NCI-H460 (cell line): ENCODE results near the gene DLG2. TPM values are rescaled to one million over a fixed set of nuclear protein-coding genes. Genes with fewer than 3 reads are reported as not detected.
"Not testable (repeated sequence)": the region's sequence is repeated elsewhere in the genome, so short reads cannot be mapped to it uniquely, and the experiment has no call there.

Experiments used
- DNase-seq: peaks from one replicate; pipeline ENCODE4 v3.0.0-alpha.2; 2016; ENCODE audit warnings: low read depth; ENCODE audit errors: extremely low read depth
- total RNA-seq: library from RNA; depleted of rRNA; stranded (reverse); fragments of >200 nt; shearing (Covaris generic); gene quantifications from 2 replicates; pipeline ENCODE4 v1.2.3, GENCODE V29; 2014

Gene DLG2
- total RNA-seq, 1 experiment from 2014 or later, result 115 TPM

- no peak for DNase-seq
These were observed 760.2 kb downstream of the DLG2 start for GRCh38 chr11:84866922-84867321.

- DNase-seq, result no peak
These were observed 761.2 kb downstream of the DLG2 start for GRCh38 chr11:84865791-84866535.

GRCh38 chr11:84865257-84865656, 761.9 kb downstream of the DLG2 start:
- DNase-seq, result no peak

GRCh38 chr11:84857746-84858145, 769.4 kb downstream of the DLG2 start:
- DNase-seq, result no peak

GRCh38 chr11:84855508-84856245, 771.5 kb downstream of the DLG2 start:
- DNase-seq, result no peak

- no peak for DNase-seq
These were observed 772.7 kb downstream of the DLG2 start for GRCh38 chr11:84854498-84854880.

GRCh38 chr11:84853841-84854497, 773.2 kb downstream of the DLG2 start:
- no peak for DNase-seq

- DNase-seq, result no peak
These were observed 779.3 kb downstream of the DLG2 start for GRCh38 chr11:84847842-84848241.

- not testable (repeated sequence) for DNase-seq
These were observed 786.9 kb downstream of the DLG2 start for GRCh38 chr11:84840201-84840600.

- no peak for DNase-seq
These were observed 789.6 kb downstream of the DLG2 start for GRCh38 chr11:84837402-84838069.

GRCh38 chr11:84836371-84836770, 790.8 kb downstream of the DLG2 start:
- DNase-seq, result no peak

- no peak for DNase-seq
These were observed 793.6 kb downstream of the DLG2 start for GRCh38 chr11:84833488-84834088.

- no peak for DNase-seq
These were observed 796.8 kb downstream of the DLG2 start for GRCh38 chr11:84830372-84830771.

- no peak for DNase-seq
These were observed 798.0 kb downstream of the DLG2 start for GRCh38 chr11:84829162-84829561.

GRCh38 chr11:84828616-84829015, 798.5 kb downstream of the DLG2 start:
- DNase-seq, result no peak

GRCh38 chr11:84825106-84825660, 802.0 kb downstream of the DLG2 start:
- DNase-seq, result no peak

- DNase-seq, result no peak
These were observed 802.5 kb downstream of the DLG2 start for GRCh38 chr11:84824624-84825023.

GRCh38 chr11:84819537-84819936, 807.6 kb downstream of the DLG2 start:
- no peak for DNase-seq

- DNase-seq, result peak; percentile 8
These were observed 808.0 kb downstream of the DLG2 start for GRCh38 chr11:84819128-84819527.

- DNase-seq, result peak; percentile 61
These were observed 809.1 kb downstream of the DLG2 start for GRCh38 chr11:84817998-84818397.
